Liver (tissue), 3 donors: ENCODE results near the gene UPF1.

Source experiments
- FOXA1 ChIP-seq: IDR thresholded peaks from 2 replicates; pipeline ENCODE4 v1.6.1; 2016; ENCODE audit warnings: antibody characterized with exemption
- GABPA ChIP-seq, 2 donors: IDR thresholded peaks in 1 of 2; conservative IDR thresholded peaks in 1 of 2; 2 replicates each; pipeline ENCODE4 v1.6.1; 2016; ENCODE audit warnings: antibody characterized with exemption in 2 of 2, mild to moderate bottlenecking in 1 of 2, moderate library complexity in 1 of 2
- RAD21 ChIP-seq, 2 donors: IDR thresholded peaks; 2 replicates each; pipeline ENCODE4 v1.6.1; 2016; ENCODE audit warnings: antibody characterized with exemption in 2 of 2, mild to moderate bottlenecking in 2 of 2
- RXRA ChIP-seq, 2 donors: IDR thresholded peaks; 2 replicates each; pipeline ENCODE4 v1.6.1; 2017 to 2018; ENCODE audit warnings: antibody characterized with exemption in 2 of 2, mild to moderate bottlenecking in 1 of 2
- TF ChIP-seq, protein P1 (sequence below): fragments of 150-350 bp; IDR thresholded peaks from 2 replicates; pipeline ENCODE4 v1.5.1; 2017; ENCODE audit warnings: improper control_type of control experiment, low read depth, low read length; ENCODE audit not compliant: missing input control
- TF ChIP-seq, protein P2 (sequence below): IDR thresholded peaks from 2 replicates; pipeline ENCODE4 v1.6.1; 2016; ENCODE audit warnings: antibody characterized with exemption
- TF ChIP-seq, protein P3 (sequence below): IDR thresholded peaks from 2 replicates; pipeline ENCODE4 v1.6.1; 2016; ENCODE audit warnings: antibody characterized with exemption
- donor health status: healthy.
- donor health status: healthy.

DNA sequence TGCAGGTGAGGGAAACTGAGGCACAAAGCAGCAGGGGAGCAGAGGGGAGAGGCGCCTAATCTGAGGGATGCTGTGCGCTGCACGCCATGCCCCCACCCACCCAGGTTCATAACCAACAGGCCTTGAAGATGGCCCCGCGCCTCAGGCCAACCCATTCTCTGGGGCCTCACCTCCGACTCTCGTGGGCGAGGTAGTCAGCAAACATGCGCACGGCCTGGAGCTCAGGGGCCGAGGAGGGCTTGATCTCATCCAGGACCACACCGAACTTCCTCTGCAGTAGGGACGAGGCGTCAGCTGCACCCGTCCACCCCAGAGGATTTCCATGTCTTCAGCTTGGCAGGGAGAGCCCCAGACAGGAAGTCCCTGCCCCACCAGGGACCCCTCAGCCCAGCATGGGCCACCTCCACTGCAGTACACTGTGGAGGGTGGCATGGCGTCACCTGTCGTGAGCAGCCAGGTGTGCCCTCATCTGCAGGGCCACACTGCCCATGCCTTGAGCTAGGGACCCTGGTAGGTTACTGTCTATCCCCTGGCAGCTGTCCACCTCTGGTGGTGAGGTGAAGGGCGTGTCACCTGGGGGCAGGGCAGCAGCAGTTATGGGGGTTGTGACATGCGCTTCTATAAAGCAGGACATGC lies 79.2 kb downstream of the UPF1 start:
- no peak for TF ChIP-seq FOXA1
- TF ChIP-seq, protein P1, sequence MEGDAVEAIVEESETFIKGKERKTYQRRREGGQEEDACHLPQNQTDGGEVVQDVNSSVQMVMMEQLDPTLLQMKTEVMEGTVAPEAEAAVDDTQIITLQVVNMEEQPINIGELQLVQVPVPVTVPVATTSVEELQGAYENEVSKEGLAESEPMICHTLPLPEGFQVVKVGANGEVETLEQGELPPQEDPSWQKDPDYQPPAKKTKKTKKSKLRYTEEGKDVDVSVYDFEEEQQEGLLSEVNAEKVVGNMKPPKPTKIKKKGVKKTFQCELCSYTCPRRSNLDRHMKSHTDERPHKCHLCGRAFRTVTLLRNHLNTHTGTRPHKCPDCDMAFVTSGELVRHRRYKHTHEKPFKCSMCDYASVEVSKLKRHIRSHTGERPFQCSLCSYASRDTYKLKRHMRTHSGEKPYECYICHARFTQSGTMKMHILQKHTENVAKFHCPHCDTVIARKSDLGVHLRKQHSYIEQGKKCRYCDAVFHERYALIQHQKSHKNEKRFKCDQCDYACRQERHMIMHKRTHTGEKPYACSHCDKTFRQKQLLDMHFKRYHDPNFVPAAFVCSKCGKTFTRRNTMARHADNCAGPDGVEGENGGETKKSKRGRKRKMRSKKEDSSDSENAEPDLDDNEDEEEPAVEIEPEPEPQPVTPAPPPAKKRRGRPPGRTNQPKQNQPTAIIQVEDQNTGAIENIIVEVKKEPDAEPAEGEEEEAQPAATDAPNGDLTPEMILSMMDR: no peak
- TF ChIP-seq, protein P2, sequence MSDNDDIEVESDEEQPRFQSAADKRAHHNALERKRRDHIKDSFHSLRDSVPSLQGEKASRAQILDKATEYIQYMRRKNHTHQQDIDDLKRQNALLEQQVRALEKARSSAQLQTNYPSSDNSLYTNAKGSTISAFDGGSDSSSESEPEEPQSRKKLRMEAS: no peak
- no peak for TF ChIP-seq RAD21 (IDR thresholded peaks at IDR 0.05)
- TF ChIP-seq, protein P3, sequence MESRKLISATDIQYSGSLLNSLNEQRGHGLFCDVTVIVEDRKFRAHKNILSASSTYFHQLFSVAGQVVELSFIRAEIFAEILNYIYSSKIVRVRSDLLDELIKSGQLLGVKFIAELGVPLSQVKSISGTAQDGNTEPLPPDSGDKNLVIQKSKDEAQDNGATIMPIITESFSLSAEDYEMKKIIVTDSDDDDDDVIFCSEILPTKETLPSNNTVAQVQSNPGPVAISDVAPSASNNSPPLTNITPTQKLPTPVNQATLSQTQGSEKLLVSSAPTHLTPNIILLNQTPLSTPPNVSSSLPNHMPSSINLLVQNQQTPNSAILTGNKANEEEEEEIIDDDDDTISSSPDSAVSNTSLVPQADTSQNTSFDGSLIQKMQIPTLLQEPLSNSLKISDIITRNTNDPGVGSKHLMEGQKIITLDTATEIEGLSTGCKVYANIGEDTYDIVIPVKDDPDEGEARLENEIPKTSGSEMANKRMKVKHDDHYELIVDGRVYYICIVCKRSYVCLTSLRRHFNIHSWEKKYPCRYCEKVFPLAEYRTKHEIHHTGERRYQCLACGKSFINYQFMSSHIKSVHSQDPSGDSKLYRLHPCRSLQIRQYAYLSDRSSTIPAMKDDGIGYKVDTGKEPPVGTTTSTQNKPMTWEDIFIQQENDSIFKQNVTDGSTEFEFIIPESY: no peak
- TF ChIP-seq RXRA (IDR thresholded peaks at IDR 0.05): no peak
- no peak for TF ChIP-seq GABPA (IDR thresholded peaks at IDR 0.05 in 1 of 2, conservative IDR thresholded peaks at IDR 0.05 in 1 of 2)
